ENCODE results near the gene PRKACB. TPM values are rescaled to one million over a fixed set of nuclear protein-coding genes. Genes with fewer than 3 reads are reported as not detected.

Gene PRKACB
- total and polyA plus RNA-seq, 2 of the 8 experiments (the other 6 are each of a cell fraction or from before 2014, with no cell fraction given), result 7.8 to 31.0 TPM

GRCh38 chr1:84145068-84145467 lies 997 bp downstream of the PRKACB start (continued):
- no peak for TF ChIP-seq CTBP2 (IDR thresholded peaks at IDR 0.05; ENCODE audit: borderline replicate concordance, insufficient read depth, insufficient read length, low read length)

Data from H1 (cell line).